GM19239 (cell line): ENCODE data around the gene BACE2.
"Not testable (repeated sequence)": the region's sequence is repeated elsewhere in the genome, so short reads cannot be mapped to it uniquely, and the experiment has no call there.

Experiments used
- DNase-seq: peaks from one replicate; pipeline ENCODE4 v3.0.0; 2011; ENCODE audit warnings: low spot score; ENCODE audit not compliant: insufficient read length
- FAIRE-seq: peaks from 2 replicates; lab custom pipeline; 2011; peaks lifted over from hg19 to GRCh38; lab: Jason Lieb, UNC

Gene BACE2

GRCh38 chr21:41231060-41231459, 63.1 kb downstream of the BACE2 start:
- no peak for FAIRE-seq
- DNase-seq = no peak

GRCh38 chr21:41232013-41232412, 64.1 kb downstream of the BACE2 start:
- DNase-seq (no peak), FAIRE-seq (no peak)

- DNase-seq = no peak
- no peak for FAIRE-seq
These were observed 66.0 kb downstream of the BACE2 start for GRCh38 chr21:41233916-41234315.

- FAIRE-seq = no peak
- DNase-seq = no peak
These were observed 66.6 kb downstream of the BACE2 start for GRCh38 chr21:41234569-41234968.

GRCh38 chr21:41235201-41235600, 67.2 kb downstream of the BACE2 start:
- DNase-seq = no peak
- no peak for FAIRE-seq

GRCh38 chr21:41236352-41236973, 68.5 kb downstream of the BACE2 start:
- no peak for DNase-seq
- no peak for FAIRE-seq

GRCh38 chr21:41238081-41238796, 70.3 kb downstream of the BACE2 start:
- FAIRE-seq, DNase-seq: not testable (repeated sequence)

GRCh38 chr21:41240040-41240439, 72.1 kb downstream of the BACE2 start:
- no peak for DNase-seq
- FAIRE-seq = no peak

GRCh38 chr21:41241341-41241740, 73.4 kb downstream of the BACE2 start:
- no peak for DNase-seq
- no peak for FAIRE-seq

GRCh38 chr21:41242238-41242829, 74.4 kb downstream of the BACE2 start:
- DNase-seq (no peak), FAIRE-seq (no peak)

GRCh38 chr21:41243107-41243506, 75.1 kb downstream of the BACE2 start:
- no peak for FAIRE-seq

GRCh38 chr21:41244266-41244880, 76.4 kb downstream of the BACE2 start:
- not testable (repeated sequence) for FAIRE-seq, DNase-seq

More at GRCh38 chr21:41243107-41243506, 75.1 kb downstream of the BACE2 start:
- no peak for DNase-seq

GRCh38 chr21:41245509-41246135, 77.7 kb downstream of the BACE2 start:
- FAIRE-seq = no peak

GRCh38 chr21:41246808-41247207, 78.8 kb downstream of the BACE2 start:
- DNase-seq (no peak), FAIRE-seq (no peak)

More at GRCh38 chr21:41245509-41246135, 77.7 kb downstream of the BACE2 start:
- DNase-seq = no peak

GRCh38 chr21:41247561-41248545, 79.9 kb downstream of the BACE2 start:
- DNase-seq (no peak), FAIRE-seq (no peak)

- FAIRE-seq = no peak
- no peak for DNase-seq
These were observed 81.5 kb downstream of the BACE2 start for GRCh38 chr21:41249476-41249875.

GRCh38 chr21:41250519-41250918, 82.6 kb downstream of the BACE2 start:
- DNase-seq (no peak), FAIRE-seq (no peak)

- DNase-seq (no peak), FAIRE-seq (no peak)
These were observed 84.1 kb downstream of the BACE2 start for GRCh38 chr21:41251961-41252642.
